Epithelial cell of esophagus (primary cell): ENCODE data around the gene MLPH.

Experiments
- DNase-seq: peaks from one replicate; pipeline ENCODE4 v3.0.0; 2010; ENCODE audit warnings: low read depth
- H3K4me3 ChIP-seq: 2 replicates; pipeline ENCODE4 v1.5.1; 2011; ENCODE audit warnings: mild to moderate bottlenecking, low read length, control low read depth
- CTCF ChIP-seq: IDR thresholded peaks from 2 replicates; pipeline ENCODE4 v1.5.1; 2011; ENCODE audit warnings: low read depth, mild to moderate bottlenecking, low read length, control low read depth, inconsistent platforms; ENCODE audit not compliant: insufficient read depth; ENCODE audit errors: missing control alignments

Gene MLPH

DNA sequence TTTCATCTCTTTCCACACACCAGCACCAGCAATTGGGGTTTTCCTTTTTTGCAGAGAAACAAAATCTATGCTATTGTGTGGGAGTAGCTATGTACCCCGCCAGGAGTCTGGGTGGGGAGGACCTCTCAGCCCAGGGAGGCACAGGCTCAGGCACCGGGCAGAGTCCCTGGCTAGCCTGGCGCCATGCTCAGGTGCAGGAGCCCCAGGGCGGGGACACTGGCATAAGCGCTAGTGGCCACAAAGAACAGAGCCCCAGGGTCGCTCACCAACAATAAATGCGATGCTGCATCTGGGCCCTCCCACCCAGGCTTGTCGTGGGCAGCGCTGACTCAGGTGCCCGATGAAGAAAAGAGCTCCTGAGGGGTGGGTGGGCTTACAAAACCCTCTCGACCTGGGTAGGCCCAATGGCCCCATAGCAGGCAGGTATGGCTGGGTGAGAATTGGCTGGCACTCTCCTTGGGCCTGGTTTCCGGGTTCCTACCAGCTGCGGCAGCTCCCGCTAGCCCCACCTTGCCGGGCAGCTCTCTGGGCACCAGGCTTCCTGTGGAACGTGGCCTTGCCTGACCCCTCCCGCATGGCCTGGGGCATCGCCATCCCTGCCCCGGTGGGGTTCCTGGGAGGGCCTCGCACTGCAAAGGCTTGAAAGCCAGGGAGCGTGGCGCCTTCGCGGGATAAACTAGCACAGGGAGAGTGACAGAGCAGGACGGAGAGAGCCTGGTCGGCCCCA is 41.3 kb upstream of the MLPH start:
- TF ChIP-seq CTCF, result no peak
- H3K4me3 ChIP-seq, result no peak overlapping the region
- no peak for DNase-seq

- H3K4me3 ChIP-seq, result no peak overlapping the region
- DNase-seq, result no peak
- no peak for TF ChIP-seq CTCF
These were observed 40.7 kb upstream of the MLPH start for GRCh38 chr2:237446338-237446665.

DNA sequence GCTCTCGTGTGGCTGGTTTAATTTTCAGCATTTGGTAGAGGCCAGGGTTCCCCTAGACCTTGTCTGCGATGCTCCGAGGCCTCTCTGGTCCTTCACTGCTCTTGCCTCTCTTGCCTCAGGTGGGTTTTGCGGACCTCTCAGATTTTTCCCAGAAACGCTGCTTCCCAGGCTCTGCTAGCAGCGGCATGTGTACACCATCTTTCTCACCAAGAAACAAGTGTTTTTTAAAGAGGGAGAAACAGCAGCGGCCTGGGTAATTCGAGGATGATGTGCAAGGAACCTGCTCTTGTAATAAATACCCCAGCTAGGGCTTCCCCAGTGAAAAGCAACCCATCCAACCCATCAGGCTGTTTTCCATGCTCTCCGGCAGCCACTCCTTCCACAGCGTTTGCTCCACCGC is 39.6 kb upstream of the MLPH start:
- no peak for TF ChIP-seq CTCF
- no peak for DNase-seq
- H3K4me3 ChIP-seq, result no peak overlapping the region

GRCh38 chr2:237448171-237448570 is 38.9 kb upstream of the MLPH start:
- DNase-seq, result no peak
- no peak for TF ChIP-seq CTCF
- H3K4me3 ChIP-seq, result no peak overlapping the region

- no peak overlapping the region for H3K4me3 ChIP-seq
- DNase-seq, result no peak
- TF ChIP-seq CTCF, result no peak
These were observed 38.4 kb upstream of the MLPH start for GRCh38 chr2:237448626-237449025.

GRCh38 chr2:237449193-237449881 is 37.7 kb upstream of the MLPH start:
- H3K4me3 ChIP-seq, result no peak overlapping the region
- DNase-seq, result no peak
- TF ChIP-seq CTCF, result no peak

DNA sequence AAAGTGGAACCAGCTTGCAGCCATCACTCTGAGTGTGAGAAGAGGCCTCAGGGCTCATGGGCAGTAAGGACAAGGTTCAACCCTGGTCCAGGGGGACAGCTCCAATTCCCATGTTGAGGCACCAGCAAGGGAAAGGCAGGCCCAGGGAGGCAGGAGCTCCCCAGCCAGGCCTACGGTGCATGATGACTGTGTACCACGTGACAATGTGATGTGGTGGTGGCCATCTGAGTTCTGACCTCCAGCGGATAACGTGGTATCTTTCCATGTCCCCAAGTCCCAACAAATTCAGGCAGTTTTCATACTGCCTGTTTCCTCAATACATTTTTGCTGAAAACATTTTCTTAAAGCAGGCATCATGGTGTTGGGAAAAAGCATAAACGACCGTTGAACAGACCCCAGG is 36.9 kb upstream of the MLPH start:
- DNase-seq, result no peak
- no peak for TF ChIP-seq CTCF
- H3K4me3 ChIP-seq, result no peak overlapping the region
